ENCODE results near the gene SETDB2. TPM values are rescaled to one million over a fixed set of nuclear protein-coding genes. Genes with fewer than 3 reads are reported as not detected.

The SETDB2 gene
- total and polyA plus RNA-seq, 2 donors (not counting 3 experiments of a cell fraction or from before 2014, with no cell fraction given), result 1.5 to 5.6 TPM

DNA sequence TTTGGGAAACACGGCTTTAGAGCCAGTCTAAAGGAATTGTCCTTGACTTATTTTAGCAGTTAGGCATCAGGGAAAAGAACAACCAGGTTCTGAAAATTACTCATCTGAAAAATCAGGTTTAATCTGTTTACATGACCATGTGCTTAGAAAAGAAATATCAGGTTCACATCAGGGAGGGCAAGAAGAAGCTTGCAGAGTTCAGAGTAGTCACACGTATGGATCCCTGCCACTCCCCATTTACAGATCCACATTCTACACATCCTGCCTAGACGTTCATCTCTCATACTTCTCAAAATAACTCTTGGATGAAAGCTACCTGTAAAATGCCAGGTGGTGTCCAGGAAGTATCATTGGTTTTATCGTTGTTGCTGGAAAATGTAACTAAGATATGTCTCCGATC lies 37.7 kb downstream of the SETDB2 start:
- dilution Hi-C loops (cut with MboI; ENCODE audit: extremely low pct_ligation_motif_present, low sequenced_read_pairs), result no loop called here
- H4K20me1 ChIP-seq (replicated peaks; ENCODE audit: control insufficient read depth, extremely low read depth, insufficient read depth, low read length), result no peaks in the 10 kb centered on the region
- POLR2A ChIA-PET, result no interaction called here
- intact Hi-C loops (cut with micrococcal nuclease), result no loop called here
- no peak overlapping the region for H3K9ac ChIP-seq (replicated peaks; ENCODE audit: extremely low read depth, insufficient read depth, low read length)
- no peaks in the 10 kb centered on the region for H3K36me3 ChIP-seq (ENCODE audit: control insufficient read depth in 2 of 2, extremely low read depth in 1 of 2, insufficient read depth in 2 of 2, low read length in 2 of 2)
- no peaks in the 10 kb centered on the region for H3K27me3 ChIP-seq (ENCODE audit: control insufficient read depth in 2 of 2, insufficient read depth in 2 of 2, low read length in 2 of 2)
- H3K4me3 ChIP-seq (replicated peaks in 1 of 3; ENCODE audit: insufficient read depth in 1 of 3, low read depth in 1 of 3, low read length in 3 of 3), result no peak overlapping the region
- H3K4me2 ChIP-seq (ENCODE audit: insufficient read depth, low read length), result no peak overlapping the region
- H3K4me1 ChIP-seq (ENCODE audit: control insufficient read depth, extremely low read depth, insufficient read depth, low read length), result no peaks in the 10 kb centered on the region
- no peak for FAIRE-seq
- DNase-seq (ENCODE audit: low read depth, low spot score), result no peak
- H3K9me1 ChIP-seq (replicated peaks; ENCODE audit: control insufficient read depth, extremely low read depth, insufficient read depth, low read length), result no peaks in the 10 kb centered on the region
- H3K9me3 ChIP-seq (replicated peaks; ENCODE audit: control insufficient read depth, insufficient read depth, low read length), result no peaks in the 10 kb centered on the region
- no TSS peak for BruUV-seq (replicated peaks)
- H3K27ac ChIP-seq (ENCODE audit: insufficient read depth, low read depth, low read length), result no peak overlapping the region
- CTCF ChIA-PET, result no interaction called here
- H3K79me2 ChIP-seq (ENCODE audit: control insufficient read depth, insufficient read depth, low read length), result no peaks in the 10 kb centered on the region
- no peak overlapping the region for H2AFZ ChIP-seq (ENCODE audit: low read depth, low read length)
- TF ChIP-seq MAX (IDR thresholded peaks at IDR 0.05; ENCODE audit: insufficient read depth, insufficient read length), result no peak
- no peak for TF ChIP-seq POLR2A (IDR thresholded peaks at IDR 0.05; ENCODE audit: low read depth, low read length)
- TF ChIP-seq MYC (IDR thresholded peaks at IDR 0.05; ENCODE audit: low read depth, low read length), result no peak
- no peak for TF ChIP-seq FOS (IDR thresholded peaks at IDR 0.05; ENCODE audit: borderline replicate concordance, insufficient read depth, low read length)
- no peak for TF ChIP-seq POLR2AphosphoS5 (IDR thresholded peaks at IDR 0.05; ENCODE audit: insufficient read depth, low read depth, low read length)
- TF ChIP-seq GATA2 (IDR thresholded peaks at IDR 0.05; ENCODE audit: insufficient read depth, insufficient read length, low read depth, low read length), result no peak
- TF ChIP-seq, protein P1, sequence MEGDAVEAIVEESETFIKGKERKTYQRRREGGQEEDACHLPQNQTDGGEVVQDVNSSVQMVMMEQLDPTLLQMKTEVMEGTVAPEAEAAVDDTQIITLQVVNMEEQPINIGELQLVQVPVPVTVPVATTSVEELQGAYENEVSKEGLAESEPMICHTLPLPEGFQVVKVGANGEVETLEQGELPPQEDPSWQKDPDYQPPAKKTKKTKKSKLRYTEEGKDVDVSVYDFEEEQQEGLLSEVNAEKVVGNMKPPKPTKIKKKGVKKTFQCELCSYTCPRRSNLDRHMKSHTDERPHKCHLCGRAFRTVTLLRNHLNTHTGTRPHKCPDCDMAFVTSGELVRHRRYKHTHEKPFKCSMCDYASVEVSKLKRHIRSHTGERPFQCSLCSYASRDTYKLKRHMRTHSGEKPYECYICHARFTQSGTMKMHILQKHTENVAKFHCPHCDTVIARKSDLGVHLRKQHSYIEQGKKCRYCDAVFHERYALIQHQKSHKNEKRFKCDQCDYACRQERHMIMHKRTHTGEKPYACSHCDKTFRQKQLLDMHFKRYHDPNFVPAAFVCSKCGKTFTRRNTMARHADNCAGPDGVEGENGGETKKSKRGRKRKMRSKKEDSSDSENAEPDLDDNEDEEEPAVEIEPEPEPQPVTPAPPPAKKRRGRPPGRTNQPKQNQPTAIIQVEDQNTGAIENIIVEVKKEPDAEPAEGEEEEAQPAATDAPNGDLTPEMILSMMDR (IDR thresholded peaks at IDR 0.05; ENCODE audit: extremely low read depth in 1 of 2, insufficient read depth in 1 of 2, low read depth in 1 of 2, low read length in 2 of 2), result no peak
- no peak for TF ChIP-seq EZH2 (IDR thresholded peaks at IDR 0.05; ENCODE audit: borderline replicate concordance, low read depth, low read length, severe bottlenecking)
- no peak for TF ChIP-seq JUN (IDR thresholded peaks at IDR 0.05; ENCODE audit: borderline replicate concordance, insufficient read depth, insufficient read length, low read depth)
